NCI-H1105 treated with DMSO at 0.1 percent for 48 hours (cell line): ENCODE results near the gene NCK1.
A peak's percentile ranks its signal among the peaks of the same experiment; 100 is the strongest.

Experiments used
- DNase-seq: peaks from one replicate; lab custom pipeline; 2025; lab: John Stamatoyannopoulos, UW

NCK1 gene

DNA sequence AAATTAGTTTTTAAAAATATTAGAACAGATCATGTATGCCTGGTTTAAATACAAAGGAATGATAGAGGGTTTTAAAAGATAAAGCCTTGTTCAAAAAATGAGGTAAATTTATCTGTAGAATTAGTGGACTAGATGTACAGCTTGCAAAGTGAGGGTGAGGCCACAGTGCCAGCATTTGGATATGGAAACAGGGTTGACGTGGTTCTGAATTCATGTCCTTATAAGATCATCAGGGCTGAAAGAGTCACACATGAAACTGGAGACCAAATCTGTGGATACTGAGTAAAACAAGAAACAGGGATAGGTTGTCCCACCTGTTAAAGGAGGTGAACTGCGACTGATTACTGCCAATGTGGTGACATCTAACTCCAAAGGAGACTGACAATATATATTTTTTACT, 46.3 kb downstream of the NCK1 start:
- no peak for DNase-seq

DNA sequence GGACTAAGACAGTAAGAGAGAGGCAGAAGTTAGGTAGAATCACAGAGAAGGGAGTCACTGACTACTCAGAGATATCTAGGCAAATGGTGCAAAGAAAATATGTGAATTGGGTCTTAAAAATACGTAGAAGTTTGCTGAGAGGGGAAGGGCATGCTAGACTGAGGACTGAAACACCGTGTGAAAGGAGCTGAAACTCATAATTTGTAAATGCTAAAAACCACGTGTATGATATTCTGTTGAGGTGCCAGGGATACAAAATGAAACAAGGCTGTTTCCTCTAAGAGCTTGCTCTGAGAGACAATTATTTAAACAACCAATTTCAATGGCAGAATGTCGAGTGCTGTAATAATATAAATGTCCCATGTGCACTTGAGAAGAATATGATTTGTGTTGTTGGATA, 47.2 kb downstream of the NCK1 start:
- DNase-seq = peak; percentile 84

GRCh38 chr3:136910697-136911096, 48.7 kb downstream of the NCK1 start:
- DNase-seq = no peak

- no peak for DNase-seq
These were observed 51.2 kb downstream of the NCK1 start for GRCh38 chr3:136913168-136913567.

GRCh38 chr3:136914739-136915138, 52.7 kb downstream of the NCK1 start:
- DNase-seq = no peak

GRCh38 chr3:136916223-136916622, 54.2 kb downstream of the NCK1 start:
- no peak for DNase-seq

GRCh38 chr3:136919799-136920580, 58.0 kb downstream of the NCK1 start:
- no peak for DNase-seq

GRCh38 chr3:136920904-136921611, 59.0 kb downstream of the NCK1 start:
- no peak for DNase-seq

- DNase-seq = no peak
These were observed 63.6 kb downstream of the NCK1 start for GRCh38 chr3:136925425-136926190.

DNA sequence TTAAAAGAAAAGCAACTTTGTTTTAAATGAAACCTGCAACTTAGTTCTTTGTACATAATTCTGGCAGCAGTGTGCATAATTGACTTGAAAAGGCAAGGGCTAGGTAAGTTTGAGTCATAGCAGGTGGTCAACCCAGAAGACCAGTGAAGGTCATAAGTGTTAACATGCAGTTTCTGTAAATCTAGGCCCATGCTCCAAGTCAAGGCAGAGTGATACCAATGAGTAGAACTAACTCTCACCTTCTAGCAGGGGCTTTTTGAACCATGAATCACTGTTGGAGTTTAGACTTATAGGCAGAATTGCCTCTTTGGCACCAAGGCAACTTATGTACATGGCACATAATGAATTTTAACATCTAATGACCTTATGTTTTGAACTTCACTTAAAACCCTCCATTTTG, 66.2 kb downstream of the NCK1 start:
- no peak for DNase-seq

GRCh38 chr3:136929977-136930670, 68.1 kb downstream of the NCK1 start:
- DNase-seq = no peak

- no peak for DNase-seq
These were observed 69.6 kb downstream of the NCK1 start for GRCh38 chr3:136931606-136932005.

GRCh38 chr3:136932523-136932922, 70.5 kb downstream of the NCK1 start:
- no peak for DNase-seq

- DNase-seq = no peak
These were observed 71.2 kb downstream of the NCK1 start for GRCh38 chr3:136932978-136933772.

DNA sequence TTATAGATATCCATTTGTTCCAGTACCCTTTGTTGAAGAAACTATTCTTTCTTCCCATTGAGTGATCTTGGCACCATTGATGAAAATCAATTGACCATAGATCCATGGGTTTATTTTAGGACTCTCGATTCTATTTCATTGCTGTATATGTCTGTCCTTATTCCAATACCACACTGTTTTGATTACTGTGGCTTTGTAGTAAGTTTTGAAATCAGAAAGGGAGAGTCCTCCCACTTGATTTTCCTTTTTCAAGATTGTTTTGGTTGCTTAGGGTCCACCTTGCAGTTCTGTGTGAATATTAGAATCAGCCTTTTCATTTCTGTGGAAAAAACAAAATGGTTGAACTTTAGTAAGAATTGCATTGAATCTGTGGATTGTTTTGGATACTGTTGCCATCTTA, 75.2 kb downstream of the NCK1 start:
- no peak for DNase-seq

- no peak for DNase-seq
These were observed 75.8 kb downstream of the NCK1 start for GRCh38 chr3:136937851-136938250.

DNA sequence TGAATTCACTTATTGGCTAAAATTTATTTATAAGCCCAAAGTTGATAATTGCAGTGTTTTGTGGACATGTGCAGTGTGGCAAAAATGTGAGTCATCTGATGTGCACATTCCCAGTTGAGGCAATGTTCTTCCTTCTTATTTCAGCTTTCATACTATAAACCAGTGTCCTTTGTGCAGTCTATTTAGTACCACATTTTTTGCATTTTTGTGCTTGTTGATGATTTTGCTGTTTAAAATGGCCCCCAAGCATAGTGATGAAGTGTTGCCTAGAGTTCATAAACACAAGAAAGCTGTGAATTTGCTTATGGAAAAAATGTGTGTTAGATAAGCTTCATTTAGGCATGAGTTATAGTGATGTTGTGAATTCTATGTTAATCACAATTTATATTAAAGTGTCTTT, 76.3 kb downstream of the NCK1 start:
- no peak for DNase-seq

GRCh38 chr3:136939489-136939888, 77.5 kb downstream of the NCK1 start:
- no peak for DNase-seq

DNA sequence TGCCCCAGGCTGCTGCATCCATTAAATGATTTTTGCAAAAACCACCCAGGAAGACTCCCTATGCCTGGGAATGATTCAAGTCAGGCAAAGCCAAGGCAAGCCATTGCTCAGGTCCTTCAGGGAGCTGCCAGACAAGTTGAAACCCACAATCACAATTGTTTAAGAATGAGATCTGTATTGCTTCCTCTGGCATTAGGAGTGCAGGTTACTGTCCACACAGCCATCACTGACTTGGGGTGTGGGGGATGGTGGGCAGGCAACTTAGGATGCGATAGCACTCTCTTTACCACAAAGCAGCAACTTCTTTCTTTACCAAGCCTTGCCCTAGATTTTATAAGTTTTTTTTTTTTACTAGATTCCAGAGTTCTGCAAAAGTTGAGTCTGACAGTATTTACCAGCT, 80.8 kb downstream of the NCK1 start:
- DNase-seq = no peak

DNA sequence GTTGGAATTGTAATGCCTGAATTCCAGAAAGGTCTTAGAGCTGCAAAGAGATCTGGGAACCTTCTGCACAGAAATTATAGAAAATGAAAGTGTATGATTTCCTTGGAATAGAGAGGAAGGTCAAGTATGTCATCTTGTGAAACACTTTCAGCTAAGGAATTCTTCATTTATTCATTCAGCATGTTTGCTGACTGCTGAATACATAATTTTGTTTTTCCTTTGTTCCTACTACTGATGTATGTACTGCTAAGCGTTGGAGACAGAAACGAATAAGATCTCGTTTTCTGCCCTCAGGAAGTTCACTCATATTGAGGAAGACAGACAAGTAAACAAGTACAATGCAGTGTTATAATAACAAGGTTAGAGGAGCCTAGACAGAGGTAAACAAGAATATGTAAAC, 81.4 kb downstream of the NCK1 start:
- DNase-seq = no peak

DNA sequence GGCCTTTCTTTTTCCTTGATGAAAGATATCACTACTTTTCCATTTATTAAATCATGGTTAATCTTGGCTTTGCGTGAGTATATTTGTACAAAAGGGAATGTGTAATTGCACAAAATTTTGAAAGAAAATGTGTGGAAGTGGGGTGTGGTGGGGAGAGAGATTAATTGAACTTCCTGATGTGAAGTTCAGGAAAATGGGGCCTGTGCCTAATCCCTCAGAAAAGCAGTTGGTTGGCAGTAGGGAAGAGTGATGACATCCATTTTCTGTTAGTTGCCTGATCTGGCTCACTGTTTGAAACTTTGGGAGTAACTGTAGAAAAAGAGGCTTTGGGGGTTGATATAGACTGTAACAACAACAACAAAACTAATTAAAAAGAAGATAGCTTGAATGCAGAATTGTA, 85.0 kb downstream of the NCK1 start:
- no peak for DNase-seq
